ENCODE measurements around the gene ALLC.

ALLC gene

DNA sequence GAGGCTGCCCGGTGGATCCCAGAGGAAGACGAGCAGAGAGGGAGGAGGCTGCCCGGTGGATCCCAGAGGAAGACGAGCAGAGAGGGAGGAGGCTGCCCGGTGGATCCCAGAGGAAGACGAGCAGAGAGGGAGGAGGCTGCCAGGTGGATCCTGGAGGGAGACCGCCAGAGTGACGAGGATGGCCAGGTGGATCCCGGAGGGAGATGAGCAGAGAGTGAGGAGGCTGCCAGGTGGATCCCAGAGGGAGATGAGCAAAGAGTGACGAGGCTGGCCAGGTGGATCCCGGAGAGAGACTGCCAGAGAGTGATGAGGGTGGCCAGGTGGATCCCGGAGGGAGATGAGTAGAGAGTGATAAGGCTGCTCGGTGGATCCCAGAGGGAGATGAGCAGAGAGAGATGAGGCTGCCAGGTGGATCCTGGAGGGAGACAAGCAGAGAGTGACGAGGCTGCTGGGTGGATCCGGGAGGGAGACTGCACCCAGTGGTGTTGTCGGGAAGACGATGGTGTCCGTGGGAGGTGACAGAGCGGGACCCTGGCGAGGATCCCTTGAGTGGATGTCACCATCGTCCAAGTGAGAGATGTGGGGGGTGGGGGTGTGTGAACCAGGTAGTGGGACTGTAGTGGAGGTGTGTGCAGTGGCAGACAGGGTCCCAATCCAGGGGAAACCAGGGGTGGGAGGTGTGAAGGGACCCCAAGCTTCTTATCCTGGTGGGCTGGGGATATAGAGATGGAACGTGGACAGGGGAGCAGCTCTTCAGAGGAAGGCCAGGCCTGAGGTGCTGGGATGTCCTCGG, 67.7 kb downstream of the ALLC start:
- Histone ChIP-seq H3K79me2 (no peaks in the 10 kb centered on the region), H3K4me1 (no peaks in the 10 kb centered on the region), H3K27me3 (ENCODE audit: control insufficient read depth, insufficient read depth, low read length) (no peaks in the 10 kb centered on the region), H3K36me3 (ENCODE audit: control insufficient read depth, insufficient read depth, low read length) (no peaks in the 10 kb centered on the region), H3K27ac (no peak overlapping the region), H3K9ac (no peak overlapping the region), H3K9me3 (ENCODE audit: control insufficient read depth, low read length) (no peaks in the 10 kb centered on the region), H3K4me3 (ENCODE audit: low read depth, low read length) (no peak overlapping the region), H3K4me2 (ENCODE audit: low read length) (no peak overlapping the region), H2AFZ (no peak overlapping the region)
- TF ChIP-seq, protein P1, sequence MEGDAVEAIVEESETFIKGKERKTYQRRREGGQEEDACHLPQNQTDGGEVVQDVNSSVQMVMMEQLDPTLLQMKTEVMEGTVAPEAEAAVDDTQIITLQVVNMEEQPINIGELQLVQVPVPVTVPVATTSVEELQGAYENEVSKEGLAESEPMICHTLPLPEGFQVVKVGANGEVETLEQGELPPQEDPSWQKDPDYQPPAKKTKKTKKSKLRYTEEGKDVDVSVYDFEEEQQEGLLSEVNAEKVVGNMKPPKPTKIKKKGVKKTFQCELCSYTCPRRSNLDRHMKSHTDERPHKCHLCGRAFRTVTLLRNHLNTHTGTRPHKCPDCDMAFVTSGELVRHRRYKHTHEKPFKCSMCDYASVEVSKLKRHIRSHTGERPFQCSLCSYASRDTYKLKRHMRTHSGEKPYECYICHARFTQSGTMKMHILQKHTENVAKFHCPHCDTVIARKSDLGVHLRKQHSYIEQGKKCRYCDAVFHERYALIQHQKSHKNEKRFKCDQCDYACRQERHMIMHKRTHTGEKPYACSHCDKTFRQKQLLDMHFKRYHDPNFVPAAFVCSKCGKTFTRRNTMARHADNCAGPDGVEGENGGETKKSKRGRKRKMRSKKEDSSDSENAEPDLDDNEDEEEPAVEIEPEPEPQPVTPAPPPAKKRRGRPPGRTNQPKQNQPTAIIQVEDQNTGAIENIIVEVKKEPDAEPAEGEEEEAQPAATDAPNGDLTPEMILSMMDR (IDR thresholded peaks at IDR 0.05): no peak

DNA sequence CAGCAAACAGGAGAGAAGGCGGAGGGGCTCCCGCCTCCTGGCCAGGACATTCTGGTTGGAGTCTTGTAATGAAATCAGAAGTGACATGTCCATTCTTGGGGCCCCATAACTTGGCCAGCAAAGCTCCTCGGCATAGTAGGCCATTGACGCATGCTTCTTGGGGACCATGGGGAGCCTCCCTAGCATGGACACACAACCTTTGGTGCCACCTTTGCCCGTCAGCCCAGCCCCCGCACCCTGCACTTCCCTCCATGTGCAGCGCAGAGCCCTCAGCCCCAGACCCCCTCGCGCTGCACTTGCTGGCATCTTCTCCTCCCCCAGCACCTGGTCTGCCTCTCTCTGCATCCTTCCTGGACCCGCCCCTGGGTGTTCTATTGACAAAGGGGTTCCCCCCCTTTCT, 68.5 kb downstream of the ALLC start:
- no peak overlapping the region for H3K27ac ChIP-seq
- no peak overlapping the region for H3K4me3 ChIP-seq (ENCODE audit: low read depth, low read length)
- no peak overlapping the region for H3K9ac ChIP-seq
- no peak overlapping the region for H2AFZ ChIP-seq
- H3K27me3 ChIP-seq (ENCODE audit: control insufficient read depth, insufficient read depth, low read length): no peaks in the 10 kb centered on the region
- no peak overlapping the region for H3K4me2 ChIP-seq (ENCODE audit: low read length)
- no peaks in the 10 kb centered on the region for H3K4me1 ChIP-seq
- no peaks in the 10 kb centered on the region for H3K36me3 ChIP-seq (ENCODE audit: control insufficient read depth, insufficient read depth, low read length)
- H3K79me2 ChIP-seq: no peaks in the 10 kb centered on the region
- TF ChIP-seq, protein P1 (IDR thresholded peaks at IDR 0.05): no peak
- no peaks in the 10 kb centered on the region for H3K9me3 ChIP-seq (ENCODE audit: control insufficient read depth, low read length)

- Histone ChIP-seq H3K9me3 (ENCODE audit: control insufficient read depth, low read length) (no peaks in the 10 kb centered on the region), H3K4me1 (no peaks in the 10 kb centered on the region), H3K27ac (no peak overlapping the region), H3K36me3 (ENCODE audit: control insufficient read depth, insufficient read depth, low read length) (no peaks in the 10 kb centered on the region), H3K9ac (no peak overlapping the region), H3K4me3 (ENCODE audit: low read depth, low read length) (no peak overlapping the region), H3K79me2 (no peaks in the 10 kb centered on the region), H3K4me2 (ENCODE audit: low read length) (no peak overlapping the region), H2AFZ (peak overlapping the region; percentile 47), H3K27me3 (ENCODE audit: control insufficient read depth, insufficient read depth, low read length) (no peaks in the 10 kb centered on the region)
- TF ChIP-seq, protein P1 (IDR thresholded peaks at IDR 0.05): no peak
These were observed 69.5 kb downstream of the ALLC start for GRCh38 chr2:3727397-3728045.

DNA sequence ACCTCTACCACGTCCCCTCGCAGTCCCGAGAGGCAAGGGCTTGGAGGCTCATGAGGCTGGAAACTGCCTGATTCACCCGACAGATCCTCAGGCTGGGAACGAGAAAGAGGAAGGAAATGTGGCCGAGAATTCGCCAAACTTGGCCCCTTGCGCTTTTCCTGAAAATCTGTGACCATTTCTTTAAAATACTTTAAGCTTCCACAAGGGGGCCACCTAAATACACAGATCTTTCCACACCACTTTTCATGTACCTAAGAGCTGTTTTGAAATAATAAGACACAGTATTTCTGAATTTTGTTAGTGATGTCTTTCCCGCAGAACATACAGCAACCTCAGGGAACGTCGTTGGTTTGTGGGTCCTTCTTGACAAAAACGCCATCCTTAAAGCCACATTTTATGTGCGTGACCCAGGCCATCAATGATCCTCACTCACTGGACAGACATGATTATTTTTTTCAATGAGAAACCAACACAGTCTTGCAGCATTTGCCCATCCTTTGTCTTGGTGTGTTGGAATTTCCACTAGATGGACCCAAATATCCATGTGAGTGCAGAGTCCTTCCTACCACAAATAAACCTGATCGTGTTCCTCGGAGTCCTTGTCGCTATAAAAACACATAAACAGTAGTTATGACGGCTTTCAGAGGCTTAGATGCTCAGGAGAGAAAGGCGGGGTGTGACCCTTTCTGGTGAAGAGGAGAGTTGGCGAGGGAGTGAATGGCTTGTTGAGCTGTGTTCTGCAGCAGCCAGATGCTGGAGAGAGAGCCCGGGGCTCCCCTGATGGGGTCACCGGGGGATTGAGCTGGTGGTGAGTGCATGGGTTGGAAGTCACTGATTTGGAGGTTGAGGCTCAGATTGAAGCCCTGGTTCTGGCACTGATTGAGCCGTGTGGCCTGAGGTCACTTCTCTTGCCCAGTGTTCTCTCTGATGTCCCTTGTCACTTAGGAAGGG, 70.4 kb downstream of the ALLC start:
- peak overlapping the region; percentile 47 for H2AFZ ChIP-seq
- H3K27ac ChIP-seq: no peak overlapping the region
- TF ChIP-seq, protein P1 (IDR thresholded peaks at IDR 0.05): peak; percentile 52
- H3K4me1 ChIP-seq: no peaks in the 10 kb centered on the region
- H3K79me2 ChIP-seq: no peaks in the 10 kb centered on the region
- no peaks in the 10 kb centered on the region for H3K36me3 ChIP-seq (ENCODE audit: control insufficient read depth, insufficient read depth, low read length)
- no peak overlapping the region for H3K9ac ChIP-seq
- H3K4me2 ChIP-seq (ENCODE audit: low read length): no peak overlapping the region
- H3K4me3 ChIP-seq (ENCODE audit: low read depth, low read length): no peak overlapping the region
- no peaks in the 10 kb centered on the region for H3K27me3 ChIP-seq (ENCODE audit: control insufficient read depth, insufficient read depth, low read length)
- no peaks in the 10 kb centered on the region for H3K9me3 ChIP-seq (ENCODE audit: control insufficient read depth, low read length)

Data from parathyroid adenoma (tissue), 2 donors.